Activated CD8-positive, alpha-beta memory T cell treated with anti-CD3 and anti-CD28 coated beads, Interleukin-2, amount 50 U/mL, for 1 hour (primary cell): Measurements from ENCODE around the gene TEAD4.

Source experiments
- DNase-seq: peaks from one replicate; pipeline ENCODE4 v3.0.0-alpha.2; 2020; ENCODE audit errors: extremely low read depth

TEAD4 gene

GRCh38 chr12:3081886-3082285, 122.7 kb downstream of the TEAD4 start:
- no peak for DNase-seq

DNA sequence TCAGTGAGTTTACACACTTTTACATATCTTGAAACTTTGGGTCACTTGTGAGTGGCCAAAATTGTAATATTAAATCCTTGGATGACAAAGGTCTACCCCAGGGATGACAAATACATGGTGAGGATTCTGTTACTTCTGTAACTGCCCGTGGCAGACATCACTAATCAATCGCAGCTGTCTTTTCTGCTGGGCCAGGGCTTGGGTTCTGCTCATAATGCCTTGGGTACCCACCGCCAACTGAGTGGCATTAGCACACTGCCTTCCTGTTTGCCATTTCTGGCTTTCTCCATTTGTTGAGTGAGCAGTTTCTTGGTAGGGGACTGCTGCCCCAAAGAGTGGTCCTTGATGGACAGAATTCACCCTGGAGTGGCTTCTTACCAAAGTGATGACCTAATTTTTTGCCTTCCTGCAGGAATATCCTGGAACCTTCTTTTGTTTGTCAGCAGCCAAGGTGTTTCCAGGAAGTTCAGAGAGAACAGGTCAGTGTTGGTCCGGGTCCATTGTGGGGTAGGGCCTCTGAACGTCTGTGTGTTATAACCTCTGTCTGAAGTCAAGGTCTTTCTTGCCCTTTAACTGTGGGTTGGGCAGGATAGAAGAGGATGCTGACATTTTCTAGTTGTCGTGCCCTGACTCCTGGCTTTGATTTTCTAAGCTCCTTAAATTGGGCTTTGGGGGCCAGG, 124.2 kb downstream of the TEAD4 start:
- DNase-seq = no peak

- no peak for DNase-seq
Observed at GRCh38 chr12:3083921-3084347, 124.7 kb downstream of the TEAD4 start.

DNA sequence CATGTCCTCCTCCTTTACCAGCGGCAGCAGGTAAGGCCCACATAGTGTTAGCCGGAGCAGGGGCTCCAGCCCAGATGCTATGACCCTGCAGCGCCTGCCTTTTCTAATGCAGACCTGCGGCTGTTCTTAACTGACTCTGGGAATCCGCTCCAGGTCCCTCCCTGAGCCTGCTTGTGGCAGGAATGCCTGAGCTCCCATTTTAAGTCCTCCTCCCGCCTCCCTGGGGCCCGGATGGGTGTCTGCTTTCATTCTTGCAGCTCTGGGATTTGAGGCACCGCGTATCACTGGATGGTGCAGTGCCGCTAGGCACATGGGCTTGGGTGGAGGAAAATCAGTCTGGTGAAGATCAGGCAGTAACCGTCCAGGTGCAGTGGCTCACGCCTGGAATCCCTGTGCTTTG, 125.5 kb downstream of the TEAD4 start:
- no peak for DNase-seq

- DNase-seq = no peak
Observed at GRCh38 chr12:3085341-3086139, 126.3 kb downstream of the TEAD4 start.

GRCh38 chr12:3086211-3086610, 127.0 kb downstream of the TEAD4 start:
- DNase-seq = no peak

DNA sequence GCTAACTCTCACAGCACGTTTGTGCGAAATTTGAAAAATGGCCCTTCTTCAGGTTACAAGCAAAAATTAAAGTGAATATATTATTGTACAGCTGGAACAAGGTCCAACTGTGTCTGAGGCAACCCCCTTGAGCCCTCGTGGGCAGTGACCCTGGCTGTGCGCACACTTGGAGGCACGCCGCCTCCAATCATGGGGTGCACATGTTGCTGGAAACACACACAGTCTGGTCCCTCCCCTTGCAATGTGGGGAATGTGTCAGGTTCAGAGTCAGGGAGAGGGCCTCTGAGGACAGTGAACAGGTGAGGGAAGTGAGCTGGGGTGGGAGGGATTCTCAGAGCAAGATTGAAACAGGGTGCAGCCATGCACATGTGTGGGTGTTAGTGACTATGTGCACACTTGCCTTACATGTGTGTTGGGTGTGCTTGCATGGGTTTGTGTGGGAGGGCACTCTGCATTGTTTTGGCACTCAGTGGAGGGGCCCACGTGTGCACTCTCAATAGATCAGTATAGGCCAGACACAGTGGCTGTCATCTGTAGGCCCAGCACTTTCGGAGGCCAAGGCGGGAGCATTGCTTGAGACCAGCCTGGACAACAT, 127.6 kb downstream of the TEAD4 start:
- DNase-seq = no peak

- DNase-seq = no peak
Observed at GRCh38 chr12:3087758-3088650, 128.8 kb downstream of the TEAD4 start.

GRCh38 chr12:3089588-3089987, 130.4 kb downstream of the TEAD4 start:
- DNase-seq = no peak
